HG03442 (cell line): ENCODE results near the gene CDK14.
"Not testable (repeated sequence)": the region's sequence is repeated elsewhere in the genome, so short reads cannot be mapped to it uniquely, and the experiment has no call there.

Source experiments
- ATAC-seq: cut with Tn5 transposase; IDR thresholded peaks from one replicate; pipeline ENCODE4 v1.9.1; 2021; ENCODE audit warnings: mild to moderate bottlenecking, moderate library complexity; ENCODE audit not compliant: unreplicated experiment

The CDK14 gene

GRCh38 chr7:90777041-90777440, 180.9 kb downstream of the CDK14 start:
- peak; percentile 90 for ATAC-seq

GRCh38 chr7:90777465-90777864, 181.3 kb downstream of the CDK14 start:
- ATAC-seq, result peak; percentile 32

- ATAC-seq, result no peak
Observed at GRCh38 chr7:90777886-90778285, 181.8 kb downstream of the CDK14 start.

- no peak for ATAC-seq
Observed at GRCh38 chr7:90788052-90788451, 191.9 kb downstream of the CDK14 start.

GRCh38 chr7:90789736-90790306, 193.7 kb downstream of the CDK14 start:
- no peak for ATAC-seq

- no peak for ATAC-seq
Observed at GRCh38 chr7:90791596-90791995, 195.5 kb downstream of the CDK14 start.

GRCh38 chr7:90792301-90792700, 196.2 kb downstream of the CDK14 start:
- no peak for ATAC-seq

- ATAC-seq, result not testable (repeated sequence)
Observed at GRCh38 chr7:90794234-90794633, 198.1 kb downstream of the CDK14 start.

GRCh38 chr7:90797596-90797995, 201.5 kb downstream of the CDK14 start:
- no peak for ATAC-seq

GRCh38 chr7:90804370-90804769, 208.2 kb downstream of the CDK14 start:
- no peak for ATAC-seq

GRCh38 chr7:90815552-90815951, 219.4 kb downstream of the CDK14 start:
- ATAC-seq, result not testable (repeated sequence)

GRCh38 chr7:90816511-90817142, 220.5 kb downstream of the CDK14 start:
- ATAC-seq, result peak; percentile 100

GRCh38 chr7:90817151-90817550, 221.0 kb downstream of the CDK14 start:
- no peak for ATAC-seq

GRCh38 chr7:90817846-90818245, 221.7 kb downstream of the CDK14 start:
- no peak for ATAC-seq

- no peak for ATAC-seq
Observed at GRCh38 chr7:90818341-90818740, 222.2 kb downstream of the CDK14 start.

GRCh38 chr7:90821961-90822620, 226.0 kb downstream of the CDK14 start:
- no peak for ATAC-seq

- ATAC-seq, result no peak
Observed at GRCh38 chr7:90824386-90825307, 228.5 kb downstream of the CDK14 start.

- ATAC-seq, result no peak
Observed at GRCh38 chr7:90825779-90826178, 229.7 kb downstream of the CDK14 start.

- ATAC-seq, result no peak
Observed at GRCh38 chr7:90828601-90829000, 232.5 kb downstream of the CDK14 start.

GRCh38 chr7:90830308-90830707, 234.2 kb downstream of the CDK14 start:
- no peak for ATAC-seq

- ATAC-seq, result no peak
Observed at GRCh38 chr7:90832726-90833125, 236.6 kb downstream of the CDK14 start.
